ENCODE results near the gene MYOCOS.

Gene MYOCOS

GRCh38 chr1:171663854-171664575 lies 42.0 kb downstream of the MYOCOS start:
- DNase-seq: no peak

GRCh38 chr1:171664976-171665375 lies 42.9 kb downstream of the MYOCOS start:
- DNase-seq: no peak

- no peak for DNase-seq
These were observed 44.2 kb downstream of the MYOCOS start for GRCh38 chr1:171666114-171666769.

- DNase-seq: no peak
These were observed 46.3 kb downstream of the MYOCOS start for GRCh38 chr1:171668372-171668771.

GRCh38 chr1:171670739-171671138 lies 48.7 kb downstream of the MYOCOS start:
- no peak for DNase-seq

- DNase-seq: no peak
These were observed 52.7 kb downstream of the MYOCOS start for GRCh38 chr1:171674431-171675405.

Data from activated T-cell treated with anti-CD3 and anti-CD28 coated beads for 4 hours (primary cell).